GM12874 (cell line): Measurements from ENCODE around the gene PSD4.

Experiments
- TF ChIP-seq, protein P1 (sequence below): IDR thresholded peaks from 2 replicates; pipeline ENCODE4 v1.5.1; 2011; ENCODE audit warnings: low read depth, mild to moderate bottlenecking, control low read depth, low read length, moderate library complexity; ENCODE audit not compliant: insufficient read depth

Gene PSD4

DNA sequence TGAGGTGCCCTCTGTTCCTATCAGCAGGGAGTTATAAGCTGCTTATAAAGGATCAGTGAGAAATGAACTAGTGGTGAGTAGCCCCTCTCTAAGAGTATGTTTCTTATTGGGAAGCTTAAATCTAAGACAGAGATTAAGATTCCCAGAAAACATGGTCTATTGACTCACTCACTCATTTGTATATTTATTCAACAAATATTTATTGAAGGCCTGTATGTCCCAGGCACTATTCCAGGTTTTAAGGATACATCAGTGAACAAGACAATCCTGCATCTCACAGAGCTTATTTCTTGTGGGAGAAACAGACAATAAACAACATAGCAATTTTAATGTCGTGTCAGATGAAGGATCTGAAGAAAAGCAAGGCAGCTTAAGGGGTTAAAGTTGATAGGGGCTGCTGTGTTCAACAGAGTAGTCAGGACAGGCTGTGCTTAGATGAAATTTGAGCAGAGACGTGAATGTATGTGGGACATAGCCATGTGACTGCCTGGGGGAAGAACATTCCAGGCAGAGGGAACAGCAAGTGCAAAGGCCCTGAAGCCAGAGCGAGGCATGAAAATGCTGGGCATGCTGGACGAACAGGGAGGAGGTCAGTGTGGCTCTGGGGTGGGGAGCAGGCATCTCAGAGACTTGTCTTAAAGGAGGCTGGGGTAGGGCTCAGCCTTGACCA lies 14.8 kb upstream of the PSD4 start:
- TF ChIP-seq, protein P1, sequence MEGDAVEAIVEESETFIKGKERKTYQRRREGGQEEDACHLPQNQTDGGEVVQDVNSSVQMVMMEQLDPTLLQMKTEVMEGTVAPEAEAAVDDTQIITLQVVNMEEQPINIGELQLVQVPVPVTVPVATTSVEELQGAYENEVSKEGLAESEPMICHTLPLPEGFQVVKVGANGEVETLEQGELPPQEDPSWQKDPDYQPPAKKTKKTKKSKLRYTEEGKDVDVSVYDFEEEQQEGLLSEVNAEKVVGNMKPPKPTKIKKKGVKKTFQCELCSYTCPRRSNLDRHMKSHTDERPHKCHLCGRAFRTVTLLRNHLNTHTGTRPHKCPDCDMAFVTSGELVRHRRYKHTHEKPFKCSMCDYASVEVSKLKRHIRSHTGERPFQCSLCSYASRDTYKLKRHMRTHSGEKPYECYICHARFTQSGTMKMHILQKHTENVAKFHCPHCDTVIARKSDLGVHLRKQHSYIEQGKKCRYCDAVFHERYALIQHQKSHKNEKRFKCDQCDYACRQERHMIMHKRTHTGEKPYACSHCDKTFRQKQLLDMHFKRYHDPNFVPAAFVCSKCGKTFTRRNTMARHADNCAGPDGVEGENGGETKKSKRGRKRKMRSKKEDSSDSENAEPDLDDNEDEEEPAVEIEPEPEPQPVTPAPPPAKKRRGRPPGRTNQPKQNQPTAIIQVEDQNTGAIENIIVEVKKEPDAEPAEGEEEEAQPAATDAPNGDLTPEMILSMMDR, result no peak

DNA sequence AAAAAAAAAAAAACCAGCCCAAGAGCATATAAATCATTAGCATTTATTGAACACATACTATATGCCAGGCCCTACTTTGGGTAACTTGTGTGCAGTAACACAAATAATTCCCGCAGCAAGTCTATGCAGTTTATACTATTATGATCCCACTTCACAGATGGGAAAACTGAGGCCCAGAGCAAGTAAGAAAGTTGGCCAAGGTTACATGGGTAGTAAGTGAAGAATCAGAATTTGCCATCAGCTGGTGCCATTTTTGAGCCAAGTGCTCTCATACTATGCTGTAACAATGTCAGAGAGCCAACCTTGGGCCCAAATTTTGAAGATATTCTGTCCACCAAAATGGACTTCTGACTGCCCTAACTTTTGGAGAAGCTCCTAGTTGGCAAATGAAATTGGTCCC lies 13.5 kb upstream of the PSD4 start:
- TF ChIP-seq, protein P1, result no peak

GRCh38 chr2:113160962-113161361 lies 12.8 kb upstream of the PSD4 start:
- TF ChIP-seq, protein P1, result no peak

- TF ChIP-seq, protein P1, result no peak
Measured at GRCh38 chr2:113162173-113162572, 11.6 kb upstream of the PSD4 start.

DNA sequence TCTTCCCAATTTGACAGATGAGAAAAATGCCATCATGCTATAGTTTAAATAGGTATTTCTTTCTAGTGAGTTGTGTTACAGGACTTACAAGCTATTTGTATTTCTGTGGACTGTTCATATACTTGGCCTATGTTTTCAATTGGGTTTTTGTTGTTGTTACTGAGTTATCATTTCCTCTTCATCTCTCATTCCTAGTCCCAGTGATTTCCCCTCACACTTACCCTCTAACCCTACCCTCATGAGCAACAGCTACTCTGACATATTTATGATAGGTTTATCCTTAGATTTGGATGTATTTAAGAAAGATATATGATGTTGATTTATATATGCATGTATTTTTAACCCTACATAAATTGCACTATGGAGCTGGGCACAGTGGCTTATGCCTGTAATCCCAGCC lies 10.9 kb upstream of the PSD4 start:
- TF ChIP-seq, protein P1, result no peak

DNA sequence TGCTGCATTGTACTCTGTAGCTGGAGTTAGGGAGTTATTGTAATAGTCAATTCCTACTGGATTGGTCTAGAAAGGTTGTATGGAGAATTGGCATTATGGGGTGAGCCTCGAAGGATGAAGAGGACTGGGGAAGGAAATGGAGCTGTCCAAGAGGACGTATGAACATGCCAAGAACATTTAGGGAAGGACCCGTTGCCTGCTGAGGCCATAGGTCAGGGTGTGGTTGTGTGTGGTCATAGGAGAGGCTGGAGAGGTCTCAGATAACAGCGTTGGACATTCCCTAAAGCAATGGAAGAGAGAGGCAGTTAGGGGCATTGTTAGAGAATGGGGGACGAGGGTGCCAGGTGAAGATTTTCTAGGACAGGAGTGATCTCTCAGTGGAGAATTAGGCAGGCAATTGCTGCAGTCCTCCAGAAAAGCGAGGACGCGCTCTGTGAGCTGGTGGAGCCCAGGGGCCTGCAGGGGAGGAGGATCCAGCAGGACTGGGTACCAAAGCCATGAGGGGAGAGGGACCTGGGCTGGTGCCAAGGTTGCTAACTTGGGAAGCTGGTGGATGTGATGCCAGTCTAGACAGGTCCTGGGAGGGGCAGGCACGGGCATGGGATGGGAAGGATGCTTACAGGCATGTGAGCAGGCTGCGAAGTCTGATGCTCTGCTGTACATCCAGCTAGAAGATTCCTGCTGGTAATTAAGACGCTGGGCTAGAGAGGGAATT lies 9.4 kb upstream of the PSD4 start:
- TF ChIP-seq, protein P1, result no peak

DNA sequence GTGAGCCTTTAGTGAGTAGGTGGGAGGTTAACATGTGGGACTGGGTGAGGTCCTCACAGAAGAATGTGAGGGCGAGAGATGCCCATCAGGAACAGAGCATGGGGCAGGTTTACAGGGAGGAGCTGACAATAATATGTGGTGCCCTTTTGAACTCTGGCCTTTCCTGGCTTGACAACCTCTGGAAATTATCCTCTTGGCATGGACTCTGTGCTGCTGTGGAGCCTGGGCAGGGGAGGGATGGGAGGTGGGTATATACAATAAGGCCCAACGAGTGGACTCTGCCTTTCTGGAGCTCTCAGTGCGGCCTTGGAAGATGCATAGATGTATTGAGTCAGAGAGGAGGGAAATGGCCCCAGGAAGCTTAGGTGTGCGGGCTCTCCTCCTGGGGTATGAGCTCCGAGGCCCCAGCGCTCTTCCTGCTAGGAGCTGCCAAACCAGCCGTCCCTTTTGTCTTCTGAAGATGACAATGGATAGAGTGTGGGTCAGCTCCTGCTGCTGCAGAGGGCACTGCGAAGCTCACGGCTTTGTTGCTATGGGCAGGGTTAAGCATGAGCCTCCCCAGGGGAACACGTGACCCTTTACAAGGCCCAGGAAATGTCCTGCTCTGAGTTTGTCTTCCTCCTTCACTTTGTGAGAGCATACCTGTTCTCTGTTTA lies 8.7 kb upstream of the PSD4 start:
- TF ChIP-seq, protein P1, result no peak
